HepG2 (cell line): ENCODE results near the gene RPS2. TPM values are rescaled to one million over a fixed set of nuclear protein-coding genes. Genes with fewer than 3 reads are reported as not detected.

Experiments
- ATAC-seq: fragments of 200-7000 bp; cut with Tn5 transposase; 3 replicates; pipeline ENCODE4 v1.9.1; 2020; ENCODE audit warnings: mild to moderate bottlenecking, moderate library complexity
- BruUV-seq: library from RNA; stranded (reverse); fragments of 400-500 nt; replicated peaks from 2 replicates; lab custom pipeline; 2021; lab: Mats Ljungman, UMichigan
- CTCF ChIA-PET: fragments of 300-600 bp; formaldehyde crosslinking; extraction: SDS; loops from one replicate; lab custom pipeline; 2021; ENCODE audit warnings: low total read pairs, inconsistent platforms, low intra/inter-chr PET ratio; lab: Yijun Ruan, JAX
- POLR2A ChIA-PET: fragments of 350-600 bp; sonication (Branson Sonifier 250); formaldehyde crosslinking; loops from one replicate; lab custom pipeline; 2020; ENCODE audit warnings: antibody characterized with exemption, inconsistent platforms; lab: Yijun Ruan, JAX
- DNase-seq: peaks from one replicate; pipeline ENCODE4 v3.0.0-alpha.2; 2015; ENCODE audit warnings: low spot score
- FAIRE-seq: peaks from 3 replicates; lab custom pipeline; 2011; peaks lifted over from hg19 to GRCh38; lab: Jason Lieb, UNC
- H2AFZ ChIP-seq: one replicate; pipeline ENCODE4 v1.6.1; 2011; ENCODE audit warnings: low read length, inconsistent platforms
- H3K27ac ChIP-seq: fragments of 300-600 bp; 3 replicates; pipeline ENCODE4 v1.8.0; 2011; ENCODE audit warnings: mixed run types, mild to moderate bottlenecking, mixed read lengths, low read length, inconsistent platforms; ENCODE audit not compliant: insufficient read depth; ENCODE audit errors: extremely low read length
- H3K27me3 ChIP-seq, 2 experiments: fragments of 200-600 bp in 1 of 2; 2 replicates in 1 of 2; 3 replicates in 1 of 2; pipeline versions ENCODE4 v1.6.0 to v1.8.0; 2011; ENCODE audit warnings: low read length in 2 of 2, mild to moderate bottlenecking in 2 of 2, moderate library complexity in 2 of 2, inconsistent platforms in 1 of 2; ENCODE audit not compliant: insufficient read depth in 2 of 2, control insufficient read depth in 1 of 2
- H3K36me3 ChIP-seq, 2 experiments: fragments of 200-600 bp in 1 of 2; replicated peaks in 1 of 2; 2 replicates in 1 of 2; 3 replicates in 1 of 2; pipeline versions ENCODE4 v1.5.1 to v1.8.0; 2011; ENCODE audit warnings: low read length in 2 of 2, inconsistent platforms in 1 of 2; ENCODE audit not compliant: insufficient read depth in 2 of 2, control insufficient read depth in 1 of 2
- H3K4me1 ChIP-seq: 2 replicates; pipeline ENCODE4 v1.5.1; 2012; ENCODE audit warnings: low read length, inconsistent platforms; ENCODE audit not compliant: insufficient read depth
- H3K4me2 ChIP-seq: 2 replicates; pipeline ENCODE4 v1.6.0; 2011; ENCODE audit warnings: low read depth, low read length, inconsistent platforms
- H3K4me3 ChIP-seq, 3 experiments: fragments of 200-600 bp in 1 of 3; sonication (generic), shearing (Covaris generic) in 1 of 3; replicated peaks in 1 of 3; 2 replicates each; pipeline ENCODE4 v1.5.1; 2011 to 2016; ENCODE audit warnings: low read length in 3 of 3, inconsistent platforms in 2 of 3, low read depth in 2 of 3, mild to moderate bottlenecking in 2 of 3, control low read depth in 1 of 3, mixed read lengths in 1 of 3; ENCODE audit not compliant: insufficient read depth in 1 of 3
- H3K79me2 ChIP-seq: one replicate; pipeline ENCODE4 v1.6.1; 2011; ENCODE audit warnings: low read length, inconsistent platforms; ENCODE audit not compliant: insufficient read depth
- H3K9ac ChIP-seq: 2 replicates; pipeline ENCODE4 v1.6.0; 2011; ENCODE audit warnings: mild to moderate bottlenecking, low read depth, low read length, inconsistent platforms; ENCODE audit not compliant: insufficient read depth
- H3K9me3 ChIP-seq: 2 replicates; pipeline ENCODE4 v1.5.1; 2012; ENCODE audit warnings: mild to moderate bottlenecking, low read length
- H4K20me1 ChIP-seq: 2 replicates; pipeline ENCODE4 v1.6.0; 2011; ENCODE audit warnings: inconsistent platforms, mild to moderate bottlenecking, low read length, moderate library complexity; ENCODE audit not compliant: insufficient read depth
- POGZ ChIP-seq: sonication (generic); formaldehyde crosslinking; IDR thresholded peaks from 2 replicates; pipeline ENCODE4 v1.4.0; 2020; ENCODE audit warnings: mild to moderate bottlenecking, missing genetic modification reagents
- POLR2AphosphoS5 ChIP-seq: IDR thresholded peaks from 2 replicates; pipeline ENCODE4 v1.6.1; 2012; ENCODE audit warnings: low read depth, low read length
- SP5 ChIP-seq: IDR thresholded peaks from 2 replicates; pipeline ENCODE4 v1.6.1; 2016; ENCODE audit warnings: low read depth, borderline replicate concordance
- TOPORS ChIP-seq: sonication (generic); formaldehyde crosslinking; IDR thresholded peaks from 2 replicates; pipeline ENCODE4 v1.8.0; 2023; ENCODE audit warnings: mild to moderate bottlenecking, missing genetic modification reagents
- ZBTB8A ChIP-seq: sonication (generic); formaldehyde crosslinking; IDR thresholded peaks from 2 replicates; pipeline ENCODE4 v1.4.0; 2020; ENCODE audit warnings: mild to moderate bottlenecking, low read depth, missing genetic modification reagents, borderline replicate concordance
- ZNF720 ChIP-seq: sonication (generic); formaldehyde crosslinking; IDR thresholded peaks from 2 replicates; pipeline ENCODE4 v1.4.0; 2020; ENCODE audit warnings: missing genetic modification reagents
- WGBS: methylation state at CpG from one replicate; pipeline ENCODE4 v1.1.6; 2017; ENCODE audit warnings: low lambda C conversion rate; 5-methylcytosine and 5-hydroxymethylcytosine counted together
- in situ Hi-C: cut with HindIII; loops from 2 replicates; pipeline ENCODE4 v1.10.0; 2017; ENCODE audit warnings: low pct_unique_long_range_greater_than_20kb; ENCODE audit not compliant: extremely low pct_ligation_motif_present
- intact Hi-C: fragments of 100-400 bp; cut with micrococcal nuclease; formaldehyde crosslinking; loops from one replicate; pipeline ENCODE4 v1.10.0; 2022; ENCODE audit not compliant: unreplicated experiment
- polyA plus RNA-seq, 8 experiments: library from polyadenylated mRNA; depleted of rRNA in 3 of 8; stranded (reverse) in 7 of 8; unstranded in 1 of 8; fragments of >200 nt; fragmentation: Illumina TruSeq in 4 of 8; extraction: Trizol in 4 of 8; gene quantifications; 2 replicates each; pipeline versions ENCODE4 v1.2.1 to v1.2.3, GENCODE V29; 2011 to 2016; ENCODE audit warnings: low read depth in 4 of 8, missing spikeins in 1 of 8, mixed read lengths in 1 of 8; ENCODE audit not compliant: insufficient read depth in 1 of 8
- total RNA-seq, 5 experiments: library from RNA; depleted of rRNA; stranded (reverse); fragments of >200 nt; fragmentation: Illumina TruSeq; extraction: Trizol; gene quantifications; 2 replicates each; pipeline ENCODE4 v1.2.3, GENCODE V29; 2016; ENCODE audit warnings: low read depth in 1 of 5
- TF ChIP-seq, protein P1 (sequence below): sonication (generic); formaldehyde crosslinking; IDR thresholded peaks from 2 replicates; pipeline ENCODE4 v1.4.0; 2020; ENCODE audit warnings: missing genetic modification reagents
- TF ChIP-seq, protein P2 (sequence below): sonication (generic); formaldehyde crosslinking; IDR thresholded peaks from 2 replicates; pipeline ENCODE4 v1.4.0; 2020; ENCODE audit warnings: missing genetic modification reagents
- TF ChIP-seq, protein P3 (sequence below): sonication (generic); formaldehyde crosslinking; IDR thresholded peaks from one replicate; pipeline ENCODE4 v1.5.1; 2020; ENCODE audit warnings: mild to moderate bottlenecking, missing genetic modification reagents; ENCODE audit errors: not compliant biosample characterization

Gene RPS2
- total and polyA plus RNA-seq, 2 of the 13 experiments (the other 11 are each of a cell fraction or from before 2014, with no cell fraction given), result 1,908 to 4,514 TPM

GRCh38 chr16:1917665-1918350 is 46.8 kb downstream of the RPS2 start (continued):
- TF ChIP-seq, protein P1, sequence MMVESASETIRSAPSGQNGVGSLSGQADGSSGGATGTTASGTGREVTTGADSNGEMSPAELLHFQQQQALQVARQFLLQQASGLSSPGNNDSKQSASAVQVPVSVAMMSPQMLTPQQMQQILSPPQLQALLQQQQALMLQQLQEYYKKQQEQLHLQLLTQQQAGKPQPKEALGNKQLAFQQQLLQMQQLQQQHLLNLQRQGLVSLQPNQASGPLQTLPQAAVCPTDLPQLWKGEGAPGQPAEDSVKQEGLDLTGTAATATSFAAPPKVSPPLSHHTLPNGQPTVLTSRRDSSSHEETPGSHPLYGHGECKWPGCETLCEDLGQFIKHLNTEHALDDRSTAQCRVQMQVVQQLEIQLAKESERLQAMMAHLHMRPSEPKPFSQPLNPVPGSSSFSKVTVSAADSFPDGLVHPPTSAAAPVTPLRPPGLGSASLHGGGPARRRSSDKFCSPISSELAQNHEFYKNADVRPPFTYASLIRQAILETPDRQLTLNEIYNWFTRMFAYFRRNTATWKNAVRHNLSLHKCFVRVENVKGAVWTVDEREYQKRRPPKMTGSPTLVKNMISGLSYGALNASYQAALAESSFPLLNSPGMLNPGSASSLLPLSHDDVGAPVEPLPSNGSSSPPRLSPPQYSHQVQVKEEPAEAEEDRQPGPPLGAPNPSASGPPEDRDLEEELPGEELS, result no peak
- TF ChIP-seq, protein P2, sequence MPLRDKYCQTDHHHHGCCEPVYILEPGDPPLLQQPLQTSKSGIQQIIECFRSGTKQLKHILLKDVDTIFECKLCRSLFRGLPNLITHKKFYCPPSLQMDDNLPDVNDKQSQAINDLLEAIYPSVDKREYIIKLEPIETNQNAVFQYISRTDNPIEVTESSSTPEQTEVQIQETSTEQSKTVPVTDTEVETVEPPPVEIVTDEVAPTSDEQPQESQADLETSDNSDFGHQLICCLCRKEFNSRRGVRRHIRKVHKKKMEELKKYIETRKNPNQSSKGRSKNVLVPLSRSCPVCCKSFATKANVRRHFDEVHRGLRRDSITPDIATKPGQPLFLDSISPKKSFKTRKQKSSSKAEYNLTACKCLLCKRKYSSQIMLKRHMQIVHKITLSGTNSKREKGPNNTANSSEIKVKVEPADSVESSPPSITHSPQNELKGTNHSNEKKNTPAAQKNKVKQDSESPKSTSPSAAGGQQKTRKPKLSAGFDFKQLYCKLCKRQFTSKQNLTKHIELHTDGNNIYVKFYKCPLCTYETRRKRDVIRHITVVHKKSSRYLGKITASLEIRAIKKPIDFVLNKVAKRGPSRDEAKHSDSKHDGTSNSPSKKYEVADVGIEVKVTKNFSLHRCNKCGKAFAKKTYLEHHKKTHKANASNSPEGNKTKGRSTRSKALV (CRISPR knock-in tag), result peak; percentile 91

- no peak overlapping the region for H2AFZ ChIP-seq
- no peaks in the 10 kb centered on the region for H3K9me3 ChIP-seq
- no peak for FAIRE-seq
- ChIA-PET POLR2A (no interaction called here), CTCF (no interaction called here)
- intact Hi-C loops, result no loop called here
- no TSS peak for BruUV-seq
- H3K27ac ChIP-seq, result no peak overlapping the region
- in situ Hi-C loops, result no loop called here
- 12% methylated on average over 12 of the region's 22 CpGs for WGBS
- H4K20me1 ChIP-seq, result 0 out of 2 replicates have a peak, but pooled peaks cover 2% of the 10 kb centered on the region
- H3K4me1 ChIP-seq, result peaks cover 19% of the 10 kb centered on the region
- no peaks in the 10 kb centered on the region for H3K79me2 ChIP-seq
- ATAC-seq, result no peak
- no peaks in the 10 kb centered on the region for H3K36me3 ChIP-seq
- no peak overlapping the region for H3K4me2 ChIP-seq
- no peak overlapping the region for H3K9ac ChIP-seq
- no peak for DNase-seq
- peaks cover 37 to 86% of the 10 kb centered on the region in 2 experiments for H3K27me3 ChIP-seq
- no peak overlapping the region for H3K4me3 ChIP-seq
- TF ChIP-seq, protein P3, sequence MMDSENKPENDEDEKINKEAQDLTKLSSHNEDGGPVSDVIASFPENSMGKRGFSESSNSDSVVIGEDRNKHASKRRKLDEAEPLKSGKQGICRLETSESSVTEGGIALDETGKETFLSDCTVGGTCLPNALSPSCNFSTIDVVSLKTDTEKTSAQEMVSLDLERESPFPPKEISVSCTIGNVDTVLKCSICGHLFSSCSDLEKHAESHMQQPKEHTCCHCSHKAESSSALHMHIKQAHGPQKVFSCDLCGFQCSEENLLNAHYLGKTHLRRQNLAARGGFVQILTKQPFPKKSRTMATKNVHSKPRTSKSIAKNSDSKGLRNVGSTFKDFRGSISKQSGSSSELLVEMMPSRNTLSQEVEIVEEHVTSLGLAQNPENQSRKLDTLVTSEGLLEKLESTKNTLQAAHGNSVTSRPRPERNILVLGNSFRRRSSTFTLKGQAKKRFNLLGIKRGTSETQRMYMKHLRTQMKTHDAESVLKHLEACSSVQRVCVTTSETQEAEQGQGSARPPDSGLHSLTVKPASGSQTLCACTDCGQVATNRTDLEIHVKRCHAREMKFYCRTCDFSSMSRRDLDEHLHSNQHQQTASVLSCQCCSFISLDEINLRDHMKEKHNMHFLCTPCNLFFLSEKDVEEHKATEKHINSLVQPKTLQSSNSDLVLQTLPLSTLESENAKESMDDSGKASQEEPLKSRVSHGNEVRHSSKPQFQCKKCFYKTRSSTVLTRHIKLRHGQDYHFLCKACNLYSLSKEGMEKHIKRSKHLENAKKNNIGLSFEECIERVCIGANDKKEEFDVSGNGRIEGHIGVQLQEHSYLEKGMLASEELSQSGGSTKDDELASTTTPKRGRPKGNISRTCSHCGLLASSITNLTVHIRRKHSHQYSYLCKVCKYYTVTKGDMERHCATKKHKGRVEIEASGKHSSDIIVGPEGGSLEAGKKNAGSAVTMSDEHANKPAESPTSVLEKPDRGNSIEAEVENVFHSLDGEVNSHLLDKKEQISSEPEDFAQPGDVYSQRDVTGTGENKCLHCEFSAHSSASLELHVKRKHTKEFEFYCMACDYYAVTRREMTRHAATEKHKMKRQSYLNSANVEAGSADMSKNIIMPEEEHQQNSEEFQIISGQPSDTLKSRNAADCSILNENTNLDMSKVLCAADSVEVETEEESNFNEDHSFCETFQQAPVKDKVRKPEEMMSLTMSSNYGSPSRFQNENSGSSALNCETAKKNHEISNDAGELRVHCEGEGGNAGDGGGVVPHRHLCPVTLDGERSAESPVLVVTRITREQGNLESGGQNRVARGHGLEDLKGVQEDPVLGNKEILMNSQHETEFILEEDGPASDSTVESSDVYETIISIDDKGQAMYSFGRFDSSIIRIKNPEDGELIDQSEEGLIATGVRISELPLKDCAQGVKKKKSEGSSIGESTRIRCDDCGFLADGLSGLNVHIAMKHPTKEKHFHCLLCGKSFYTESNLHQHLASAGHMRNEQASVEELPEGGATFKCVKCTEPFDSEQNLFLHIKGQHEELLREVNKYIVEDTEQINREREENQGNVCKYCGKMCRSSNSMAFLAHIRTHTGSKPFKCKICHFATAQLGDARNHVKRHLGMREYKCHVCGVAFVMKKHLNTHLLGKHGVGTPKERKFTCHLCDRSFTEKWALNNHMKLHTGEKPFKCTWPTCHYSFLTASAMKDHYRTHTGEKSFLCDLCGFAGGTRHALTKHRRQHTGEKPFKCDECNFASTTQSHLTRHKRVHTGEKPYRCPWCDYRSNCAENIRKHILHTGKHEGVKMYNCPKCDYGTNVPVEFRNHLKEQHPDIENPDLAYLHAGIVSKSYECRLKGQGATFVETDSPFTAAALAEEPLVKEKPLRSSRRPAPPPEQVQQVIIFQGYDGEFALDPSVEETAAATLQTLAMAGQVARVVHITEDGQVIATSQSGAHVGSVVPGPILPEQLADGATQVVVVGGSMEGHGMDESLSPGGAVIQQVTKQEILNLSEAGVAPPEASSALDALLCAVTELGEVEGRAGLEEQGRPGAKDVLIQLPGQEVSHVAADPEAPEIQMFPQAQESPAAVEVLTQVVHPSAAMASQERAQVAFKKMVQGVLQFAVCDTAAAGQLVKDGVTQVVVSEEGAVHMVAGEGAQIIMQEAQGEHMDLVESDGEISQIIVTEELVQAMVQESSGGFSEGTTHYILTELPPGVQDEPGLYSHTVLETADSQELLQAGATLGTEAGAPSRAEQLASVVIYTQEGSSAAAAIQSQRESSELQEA (CRISPR knock-in tag), result no peak
- TF ChIP-seq ZNF720 (CRISPR knock-in tag), result no peak
- TF ChIP-seq SP5 (CRISPR knock-in tag), result no peak
- TF ChIP-seq POLR2AphosphoS5, result no peak
- no peak for TF ChIP-seq TOPORS (CRISPR knock-in tag)
- no peak for TF ChIP-seq POGZ (CRISPR knock-in tag)
- no peak for TF ChIP-seq ZBTB8A (CRISPR knock-in tag)
Measured at GRCh38 chr16:1917056-1917664, 47.5 kb downstream of the RPS2 start.
